GM19372 (cell line): ENCODE data around the gene CEP126.

Source experiments
- ATAC-seq: cut with Tn5 transposase; IDR thresholded peaks from one replicate; pipeline ENCODE4 v1.9.1; 2021; ENCODE audit warnings: mild to moderate bottlenecking, low read depth, moderate library complexity; ENCODE audit not compliant: unreplicated experiment

Gene CEP126

DNA sequence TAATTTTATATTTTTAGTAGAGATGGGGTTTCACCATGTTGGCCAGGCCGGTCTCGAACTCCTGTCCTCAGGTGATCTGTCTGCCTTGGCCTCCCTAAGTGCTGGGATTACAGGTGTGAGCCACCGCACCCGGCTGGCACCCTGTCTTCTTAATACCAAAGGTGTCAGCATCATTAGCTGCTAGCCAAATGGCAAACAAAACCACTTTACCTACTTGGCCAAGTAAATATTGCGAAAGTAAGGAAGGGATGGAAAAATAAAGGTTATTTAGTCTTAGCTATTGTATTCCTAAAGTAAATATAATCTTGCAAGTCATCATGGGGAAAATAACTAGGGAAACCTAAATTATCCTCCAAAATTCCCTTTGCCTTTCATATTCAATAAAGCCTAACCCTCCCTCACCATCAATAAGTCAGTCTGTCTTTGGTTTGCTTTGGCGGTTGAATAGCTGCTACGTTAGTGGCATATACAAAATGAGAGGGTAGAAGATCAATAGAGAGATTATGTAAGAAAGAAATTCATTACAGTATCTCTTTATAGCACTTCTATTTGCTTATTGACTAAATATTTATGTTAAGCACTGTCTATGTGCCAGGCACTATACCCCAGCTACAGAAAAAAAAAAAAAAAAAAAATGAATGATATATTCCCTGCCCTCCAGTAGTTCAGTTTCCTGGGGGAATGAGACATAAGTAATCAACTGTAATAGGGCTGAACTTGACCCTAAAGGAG lies 92.2 kb downstream of the CEP126 start:
- ATAC-seq: no peak

DNA sequence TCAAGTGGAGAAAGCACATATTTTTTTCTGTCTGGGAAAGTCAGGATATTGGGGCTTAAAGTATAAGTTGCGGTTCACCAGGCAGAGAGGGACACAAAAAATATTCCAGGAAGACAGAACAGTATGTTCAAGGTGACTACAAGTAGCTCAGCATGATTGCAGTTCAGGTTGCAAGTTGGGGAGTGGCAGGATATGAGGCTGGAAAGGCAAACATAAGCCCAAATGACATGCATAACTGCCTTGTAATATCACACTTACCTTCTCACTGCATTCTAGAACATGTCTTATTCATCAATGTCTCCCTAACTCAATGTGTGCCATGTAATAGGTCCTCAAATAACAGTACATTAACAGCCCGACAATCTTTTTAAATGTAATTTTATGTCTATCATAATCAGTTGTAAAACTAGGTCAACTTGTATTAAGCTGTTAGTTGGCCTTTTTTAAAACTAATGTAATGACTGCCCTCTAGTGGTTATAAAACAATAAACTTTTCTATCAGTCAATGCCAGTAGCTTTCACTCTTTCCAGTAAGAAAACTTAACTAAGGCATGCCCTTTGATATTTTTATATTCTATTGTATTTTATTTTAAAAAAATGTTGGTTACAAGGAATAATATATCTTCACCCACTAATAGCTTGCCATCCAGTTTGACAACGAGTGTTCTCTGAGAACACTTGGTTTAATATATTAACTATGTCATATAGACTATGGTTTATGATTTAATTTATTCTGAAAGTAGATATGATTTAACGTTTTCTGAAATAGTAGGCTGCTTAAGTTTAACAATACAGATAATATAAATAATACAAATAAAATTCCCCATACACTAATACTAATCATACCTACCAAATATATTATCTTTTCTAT lies 93.0 kb downstream of the CEP126 start:
- peak; percentile 79 for ATAC-seq

DNA sequence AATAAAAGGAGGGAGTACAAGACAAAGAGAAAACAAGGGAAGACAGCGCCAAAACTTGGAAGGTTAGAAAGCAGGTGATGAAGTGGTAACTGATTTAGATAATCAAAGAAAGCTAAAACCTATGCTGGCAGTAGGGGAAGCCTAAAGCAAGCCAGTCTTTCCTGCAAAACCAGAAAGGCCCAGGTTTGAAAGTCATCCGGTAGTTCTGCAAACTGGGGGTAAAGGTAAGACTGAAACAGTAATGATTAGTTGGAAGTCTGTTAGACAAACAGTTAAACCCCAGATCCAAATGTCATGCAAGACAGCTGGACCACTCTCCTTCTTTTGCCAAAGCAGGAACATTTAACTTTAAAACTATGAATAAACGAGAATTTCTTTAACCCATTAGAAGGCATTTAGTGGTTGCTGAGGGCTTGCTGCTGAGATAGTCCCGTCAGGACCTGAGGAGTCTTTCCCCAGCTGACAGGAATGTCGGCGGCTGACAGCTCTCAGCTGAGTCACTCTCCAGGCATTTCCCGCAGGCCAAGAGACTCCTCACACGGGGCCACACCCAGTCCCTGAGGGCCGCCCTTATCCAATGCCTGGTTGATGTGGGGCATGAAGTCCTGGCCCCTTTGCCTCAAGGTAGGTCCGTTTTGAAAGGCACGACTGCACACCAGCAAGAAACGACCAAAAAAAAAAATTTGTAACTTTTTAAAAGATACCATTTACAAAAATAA lies 96.1 kb downstream of the CEP126 start:
- no peak for ATAC-seq

DNA sequence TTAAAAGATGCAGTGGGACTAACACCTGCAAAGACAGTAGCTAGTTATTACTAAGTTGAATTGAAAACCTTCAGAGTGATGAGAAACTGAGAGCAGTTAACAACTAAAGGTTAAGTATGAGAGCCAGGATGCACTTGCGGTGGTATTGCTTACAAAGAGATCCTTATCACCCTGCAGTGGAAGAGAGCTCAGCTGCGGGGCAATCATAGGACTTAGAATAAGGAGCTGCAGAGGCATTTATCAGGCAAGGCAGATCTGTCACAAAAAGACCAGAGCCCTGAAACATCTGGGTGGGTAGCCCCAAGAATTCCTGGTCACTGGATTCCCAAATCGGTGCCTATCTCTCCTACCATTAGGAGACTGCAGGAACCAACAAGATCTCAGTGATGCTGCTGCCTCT lies 98.1 kb downstream of the CEP126 start:
- ATAC-seq: no peak

DNA sequence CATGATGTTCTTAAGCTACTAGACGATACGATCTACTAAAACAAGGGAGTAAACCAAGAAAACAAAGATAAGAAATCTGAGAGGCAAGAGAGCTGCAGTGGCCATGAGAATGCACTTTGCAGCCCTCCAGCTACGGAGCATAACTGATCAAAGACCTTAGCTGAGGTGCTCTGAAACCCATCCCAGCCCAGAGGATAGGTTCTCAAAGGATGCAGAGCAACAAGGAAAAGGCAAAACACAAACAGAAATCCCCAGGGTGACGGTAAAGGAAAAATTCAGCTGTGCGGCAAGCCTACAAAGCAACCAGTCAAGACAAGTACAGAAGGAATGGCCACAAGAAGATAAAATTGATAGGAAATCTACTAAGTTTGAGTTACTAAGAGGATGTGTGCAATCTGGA lies 99.9 kb downstream of the CEP126 start:
- ATAC-seq: no peak

DNA sequence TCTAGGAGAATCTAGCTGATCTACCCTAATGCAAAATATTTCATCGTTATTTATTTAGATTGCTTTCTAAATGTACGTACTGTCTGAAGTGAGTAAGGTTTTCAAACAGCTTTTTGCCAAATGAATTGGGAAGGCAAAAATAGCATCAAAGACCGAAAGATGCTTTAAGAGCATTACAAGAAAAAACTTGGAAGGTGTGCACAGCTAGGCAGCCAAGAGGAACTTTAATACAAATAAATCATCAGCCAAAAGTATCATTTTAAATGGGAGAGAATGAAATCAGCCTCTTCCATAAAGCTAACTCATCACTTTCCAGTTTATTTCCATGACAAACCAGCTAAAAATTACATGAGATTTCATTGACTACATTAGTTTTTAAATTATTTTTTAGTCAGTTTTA lies 102.2 kb downstream of the CEP126 start:
- no peak for ATAC-seq

DNA sequence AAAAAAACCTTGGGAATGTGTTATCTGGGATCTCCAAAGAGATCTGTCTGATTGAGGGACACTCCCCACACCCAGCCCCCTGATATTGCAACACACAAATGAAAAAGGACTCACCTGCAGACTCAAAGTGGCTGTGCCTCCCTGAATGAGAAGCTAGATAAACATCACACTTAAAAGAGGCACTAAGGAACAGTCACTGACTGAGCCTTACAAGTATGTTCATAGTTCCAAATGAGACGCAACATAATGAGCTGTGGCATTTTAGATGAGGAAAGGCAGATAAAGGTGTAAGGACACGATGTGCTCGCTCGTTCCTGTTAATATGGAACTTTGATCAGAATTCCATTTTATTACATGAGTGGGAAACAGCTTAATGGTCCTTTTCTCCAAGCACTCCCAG lies 111.4 kb downstream of the CEP126 start:
- no peak for ATAC-seq

DNA sequence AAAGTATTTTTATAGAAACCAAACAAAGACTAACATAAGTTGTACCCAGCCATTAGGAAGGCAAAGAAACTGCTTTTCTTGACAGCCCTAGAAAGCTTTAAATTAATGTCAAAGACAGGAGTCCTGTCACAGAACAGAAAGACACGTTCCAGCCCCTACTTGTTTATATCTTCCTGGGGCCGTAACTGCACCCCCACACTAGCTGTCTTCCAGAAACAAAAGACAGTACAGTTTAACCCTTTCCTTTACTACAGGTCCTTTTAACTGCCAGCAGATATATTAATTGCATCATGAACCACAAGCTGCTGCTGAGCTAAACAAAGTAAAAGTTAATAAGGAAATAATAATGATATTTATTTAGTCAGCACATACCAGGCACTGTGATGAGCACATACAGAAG lies 112.1 kb downstream of the CEP126 start:
- ATAC-seq: no peak

DNA sequence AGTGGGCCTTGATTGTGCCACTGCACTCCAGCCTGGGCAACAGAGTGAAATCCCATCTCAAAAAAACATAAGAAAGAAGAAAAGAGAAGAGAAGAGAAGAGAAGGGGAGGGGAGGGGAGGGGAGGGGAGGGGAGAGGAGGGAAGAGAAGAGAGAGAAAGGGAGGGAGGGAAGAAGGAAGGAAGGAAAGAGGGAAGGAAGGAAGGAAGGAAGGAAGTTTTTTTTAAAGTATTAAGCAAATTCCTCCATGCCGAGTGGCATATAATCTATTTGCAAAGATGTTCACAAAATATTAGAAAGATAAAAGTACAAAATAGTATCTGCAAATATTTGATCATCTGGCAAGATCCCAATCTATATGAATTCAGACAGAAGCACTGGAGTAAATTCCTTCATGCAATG lies 121.9 kb downstream of the CEP126 start:
- no peak for ATAC-seq

DNA sequence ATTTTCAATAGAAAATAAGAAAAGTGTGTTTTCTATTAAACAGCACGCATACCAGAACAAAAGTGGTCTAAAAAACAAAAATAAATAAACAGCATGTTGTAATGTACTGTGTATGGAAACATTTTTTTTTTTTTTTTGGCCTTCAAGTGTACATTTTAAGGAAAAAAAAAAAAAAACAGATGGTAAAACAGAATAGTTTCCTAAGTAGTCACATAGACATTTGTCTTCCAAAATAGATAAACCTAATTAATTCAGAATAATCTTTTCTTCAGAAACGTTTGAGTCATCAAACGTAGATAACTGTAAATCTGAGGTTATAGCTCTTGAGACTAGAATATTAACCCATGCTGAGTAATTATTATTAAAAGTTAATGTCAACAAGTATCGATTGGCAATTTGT lies 132.0 kb downstream of the CEP126 start:
- ATAC-seq: peak; percentile 26

DNA sequence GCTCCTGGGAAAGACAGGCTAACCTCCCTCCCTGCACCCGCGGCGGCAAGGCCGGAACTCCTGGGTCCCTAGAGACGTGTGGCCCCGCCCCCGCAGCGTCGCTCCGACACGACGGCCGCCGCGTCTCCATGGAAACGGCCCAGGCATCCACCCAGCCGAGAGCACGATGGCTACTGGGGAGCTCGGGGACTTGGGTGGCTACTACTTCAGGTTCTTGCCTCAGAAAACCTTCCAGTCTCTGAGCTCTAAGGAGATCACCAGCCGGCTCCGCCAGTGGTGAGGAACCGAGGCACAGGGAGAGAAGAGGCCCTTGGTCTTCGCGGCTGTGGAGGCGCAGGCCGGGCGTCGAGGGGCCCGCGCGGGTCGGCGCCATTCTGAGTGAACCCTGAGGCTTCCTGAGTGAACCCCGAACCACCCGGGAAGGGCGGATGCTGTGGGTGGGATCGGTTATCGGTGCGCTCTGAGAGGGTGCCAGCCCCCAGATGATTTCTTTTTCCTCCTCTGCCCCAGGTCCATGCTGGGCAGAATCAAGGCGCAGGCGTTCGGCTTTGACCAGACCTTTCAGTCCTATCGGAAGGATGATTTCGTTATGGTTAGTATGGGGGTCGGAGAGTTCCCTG lies 132.6 kb downstream of the CEP126 start, which contains the start of gene CFAP300:
Gene CFAP300, plus strand, starts transcription at position 133 of the 620 bp plus-strand sequence. Its CDS starts 34 bp downstream, at position 167.
- ATAC-seq: peak; percentile 79
